HG03565 (cell line): ENCODE data around the gene PRDM11.
"Not testable (repeated sequence)": the region's sequence is repeated elsewhere in the genome, so short reads cannot be mapped to it uniquely, and the experiment has no call there.

ENCODE experiments used
- ATAC-seq: cut with Tn5 transposase; IDR thresholded peaks from one replicate; pipeline ENCODE4 v1.9.1; 2021; ENCODE audit warnings: mild to moderate bottlenecking, moderate library complexity; ENCODE audit not compliant: unreplicated experiment

The PRDM11 gene

DNA sequence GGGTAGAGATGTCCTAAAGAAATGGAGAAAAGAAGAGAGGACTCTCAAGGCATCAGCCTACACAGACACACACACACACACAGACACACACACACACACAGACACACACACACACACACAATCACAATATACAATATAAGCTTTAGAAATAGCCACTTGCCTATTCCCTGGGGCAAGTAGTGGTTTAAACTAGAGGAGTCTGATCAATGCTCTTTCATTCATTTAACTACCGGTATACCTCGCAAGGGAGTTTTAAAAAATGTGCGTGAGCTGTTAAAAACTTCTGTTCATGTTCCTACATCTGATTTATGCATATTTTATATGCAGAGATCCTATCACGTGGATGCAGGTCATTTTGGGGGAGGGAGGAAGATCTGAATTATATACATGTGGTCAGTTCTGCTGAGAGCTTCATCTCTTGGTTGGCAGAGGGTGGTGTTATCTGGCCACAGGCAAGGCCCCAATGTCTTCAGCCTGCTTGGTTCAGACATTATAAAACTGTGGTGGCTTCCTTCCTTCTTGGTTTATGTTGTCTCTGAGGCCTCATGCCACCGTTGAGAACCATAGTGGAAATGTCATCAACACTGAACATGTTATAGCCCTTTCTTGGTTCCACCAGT is 83.1 kb downstream of the PRDM11 start:
- no peak for ATAC-seq

DNA sequence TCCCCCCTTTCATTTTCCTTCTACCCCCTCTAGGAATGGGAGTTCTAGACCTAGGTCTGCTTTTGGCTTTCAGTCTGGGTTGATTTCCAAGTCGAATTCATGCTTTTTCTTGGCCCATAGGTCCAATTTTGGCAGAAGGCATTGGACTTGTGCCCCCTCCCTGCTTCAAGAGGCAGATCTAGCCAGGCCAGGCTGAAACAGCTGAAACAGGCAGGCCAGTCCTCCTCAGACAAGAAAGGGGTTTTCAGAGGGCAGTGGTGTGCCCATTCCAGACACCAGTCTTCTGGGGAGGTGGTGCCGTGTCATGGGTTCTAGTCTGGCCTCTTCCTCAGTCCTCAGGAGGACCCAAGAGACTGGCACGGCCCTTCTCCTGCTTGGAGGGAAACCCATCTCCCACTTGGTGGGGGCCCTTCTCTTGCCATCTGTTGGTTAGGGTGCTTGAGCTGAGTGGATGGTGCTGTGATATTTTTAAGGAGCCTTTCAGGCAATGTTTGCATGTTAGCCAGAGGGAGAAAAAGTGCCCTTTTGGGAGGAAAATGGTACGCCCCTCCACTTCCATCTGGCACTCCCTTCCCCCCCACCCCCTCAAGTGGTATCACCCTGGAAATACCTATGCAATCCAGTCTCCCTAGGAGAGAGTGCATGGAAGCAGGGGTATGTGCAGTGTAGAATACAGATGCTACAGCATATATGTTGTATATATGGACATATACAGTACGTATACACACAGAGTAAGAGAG is 86.1 kb downstream of the PRDM11 start:
- ATAC-seq = no peak

DNA sequence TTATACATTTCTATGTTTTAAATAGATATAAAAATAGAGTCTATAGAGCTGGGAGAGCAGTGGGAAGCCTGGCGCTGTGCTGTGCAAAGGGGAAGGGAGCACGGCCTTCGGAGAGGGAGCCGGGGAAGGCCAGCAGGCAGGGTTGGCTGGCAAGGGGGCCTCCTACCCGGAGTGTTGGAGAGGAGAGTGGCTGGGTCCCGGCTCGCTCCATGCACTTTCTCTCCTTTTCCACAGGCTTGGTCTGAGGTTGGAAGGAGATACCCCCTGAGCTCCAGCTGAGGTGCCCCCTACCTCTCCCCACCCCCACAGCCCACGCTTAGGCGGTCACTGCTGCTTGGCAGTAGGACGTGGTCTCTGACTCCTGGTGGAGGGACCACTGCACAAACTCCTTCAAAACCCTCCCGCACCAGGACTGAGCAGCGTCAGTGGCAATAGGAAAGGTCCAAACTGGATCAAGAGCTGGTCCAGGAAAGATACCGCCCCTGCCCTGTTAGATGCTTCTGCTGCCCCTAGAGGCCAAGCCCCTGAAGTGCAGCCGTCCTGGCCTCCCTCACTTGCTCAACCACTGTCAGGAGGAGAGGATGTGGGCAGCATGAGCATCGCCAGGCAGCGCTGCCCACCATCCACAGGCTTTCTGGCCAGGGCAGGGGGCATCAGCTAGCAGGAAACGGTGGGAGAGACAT is 86.8 kb downstream of the PRDM11 start:
- ATAC-seq = peak; percentile 63

DNA sequence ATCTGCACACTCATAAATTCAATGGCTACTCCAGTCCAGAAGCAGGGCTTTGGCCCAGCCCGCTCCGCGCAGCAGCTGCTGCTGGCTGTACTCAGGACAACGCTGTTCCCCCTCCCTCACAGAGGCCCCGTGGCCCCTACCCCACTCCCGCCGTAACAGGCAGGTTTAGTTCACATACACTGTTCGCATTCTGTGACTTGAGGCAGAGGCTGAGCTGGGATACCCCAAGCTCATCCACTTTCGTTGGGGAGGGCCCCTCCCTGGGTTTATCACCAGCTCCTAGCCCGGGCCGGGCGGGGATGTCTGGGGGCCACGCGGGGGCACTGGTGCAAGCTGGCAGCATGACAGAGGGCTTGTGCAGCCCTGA is 87.3 kb downstream of the PRDM11 start:
- no peak for ATAC-seq

DNA sequence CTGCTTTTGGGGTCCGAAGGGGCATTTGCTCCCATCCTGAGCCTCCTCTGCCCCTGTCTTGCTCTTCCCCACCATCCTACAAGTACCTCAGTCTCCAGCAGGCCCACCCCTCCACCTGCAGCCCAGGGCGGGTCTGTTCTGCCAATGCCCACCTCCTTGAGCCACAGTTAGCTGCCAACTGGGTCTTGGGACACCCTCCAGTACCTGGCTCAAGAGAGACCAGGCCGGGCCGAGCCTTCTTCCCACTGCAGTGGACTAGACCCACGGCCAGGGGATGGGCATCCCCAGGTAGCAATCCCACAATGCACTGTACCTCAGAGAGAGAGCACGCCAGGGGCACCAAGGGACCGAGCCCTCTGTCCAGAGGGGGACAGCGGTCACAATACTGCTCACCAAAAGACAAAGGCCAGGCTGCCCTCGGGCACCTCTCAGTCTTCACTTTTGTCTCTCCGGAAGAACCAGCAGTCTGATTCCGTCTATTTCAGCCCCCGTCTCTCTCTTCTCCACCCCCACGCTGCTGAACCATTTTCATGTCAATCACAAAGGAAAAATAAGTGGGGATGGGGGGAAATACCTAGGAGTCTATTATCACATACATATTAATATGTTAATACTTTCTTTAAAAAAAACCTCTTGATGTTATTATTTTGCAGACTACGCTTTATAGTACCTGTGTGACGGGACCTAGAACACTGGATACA is 88.0 kb downstream of the PRDM11 start:
- no peak for ATAC-seq

DNA sequence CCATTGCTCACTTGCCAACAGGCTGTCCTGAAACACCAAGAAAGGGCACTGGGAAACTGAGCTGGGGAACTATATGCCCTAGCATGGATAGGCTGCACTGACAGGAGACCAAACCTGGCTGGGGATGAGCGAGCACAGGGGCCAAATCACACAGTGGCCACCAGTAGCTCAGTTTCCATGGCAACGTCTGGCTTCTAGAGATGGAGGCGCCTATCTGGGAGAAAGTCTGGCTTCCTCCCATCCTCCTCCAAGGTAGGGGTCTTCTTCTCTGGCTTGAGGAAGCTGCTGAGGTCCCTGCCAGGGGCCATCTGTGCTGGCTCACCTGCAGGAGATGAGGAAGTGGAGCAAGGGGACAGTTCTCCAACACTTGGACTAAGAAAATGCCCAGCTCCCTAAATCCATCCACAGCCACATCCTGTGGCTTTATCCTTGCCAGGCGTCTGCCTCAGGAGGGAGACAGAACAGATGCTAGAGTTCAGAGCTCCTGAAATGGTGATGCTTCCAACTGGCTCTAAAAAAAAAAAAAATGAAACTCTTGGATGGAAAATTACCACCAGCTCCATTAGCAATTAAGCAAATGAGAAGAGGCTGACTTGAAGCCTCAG is 91.4 kb downstream of the PRDM11 start:
- ATAC-seq = no peak

DNA sequence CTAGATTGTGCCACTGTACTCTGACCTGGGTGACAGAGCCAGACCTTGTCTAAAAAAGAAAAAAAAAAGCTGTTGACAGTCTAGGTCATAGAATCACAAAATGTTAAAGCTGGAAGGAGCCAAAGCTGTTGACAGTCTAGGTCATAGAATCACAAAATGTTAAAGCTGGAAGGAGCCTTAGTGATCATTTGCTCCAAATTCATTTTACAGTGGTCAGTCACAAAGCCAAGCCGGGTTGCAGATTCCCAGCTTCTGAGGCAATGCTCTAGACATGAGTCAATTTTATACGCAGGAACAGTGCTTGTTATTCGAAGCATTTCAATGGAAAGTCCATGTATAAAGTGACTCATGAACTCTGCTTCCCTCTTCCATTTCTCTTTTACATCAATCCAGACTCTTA is 92.3 kb downstream of the PRDM11 start:
- ATAC-seq = no peak

DNA sequence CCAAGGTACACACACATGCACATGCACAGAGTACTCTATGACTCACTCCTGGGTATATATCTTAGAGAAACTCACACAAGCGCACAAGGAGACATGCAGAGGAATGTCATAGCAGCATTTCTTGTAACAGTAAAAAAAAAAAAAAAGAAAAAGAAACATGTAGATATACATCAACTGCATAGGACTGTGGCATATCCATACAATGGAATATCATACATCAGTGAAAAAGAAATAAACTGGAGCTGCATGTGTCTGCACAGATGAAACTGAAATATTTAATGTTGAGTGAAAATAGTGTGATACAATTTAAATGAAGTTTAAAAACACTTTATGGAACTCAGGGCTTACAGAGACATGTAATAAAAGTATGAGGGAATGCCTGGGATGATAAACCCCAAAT is 93.3 kb downstream of the PRDM11 start:
- ATAC-seq = no peak

DNA sequence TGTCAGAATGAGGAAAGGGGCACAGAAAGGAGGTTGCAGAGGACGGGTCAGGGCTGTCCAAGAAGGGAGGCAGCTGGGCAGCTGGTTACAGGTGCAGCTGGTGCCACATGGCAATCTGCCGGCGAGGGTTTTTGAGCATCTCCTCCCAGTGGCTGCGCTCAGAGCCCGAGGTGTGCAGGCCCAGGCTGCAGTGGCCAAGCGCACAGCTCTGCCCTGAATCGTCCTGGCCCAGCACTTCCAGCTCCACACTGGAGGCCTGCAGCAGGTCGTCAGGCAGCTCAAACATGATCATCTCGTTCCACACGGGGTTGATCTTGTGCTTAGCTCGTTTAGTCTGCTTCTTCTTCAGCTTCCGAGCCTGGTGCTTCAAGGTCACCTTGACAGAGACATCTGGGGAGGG is 97.5 kb downstream of the PRDM11 start:
- no peak for ATAC-seq

DNA sequence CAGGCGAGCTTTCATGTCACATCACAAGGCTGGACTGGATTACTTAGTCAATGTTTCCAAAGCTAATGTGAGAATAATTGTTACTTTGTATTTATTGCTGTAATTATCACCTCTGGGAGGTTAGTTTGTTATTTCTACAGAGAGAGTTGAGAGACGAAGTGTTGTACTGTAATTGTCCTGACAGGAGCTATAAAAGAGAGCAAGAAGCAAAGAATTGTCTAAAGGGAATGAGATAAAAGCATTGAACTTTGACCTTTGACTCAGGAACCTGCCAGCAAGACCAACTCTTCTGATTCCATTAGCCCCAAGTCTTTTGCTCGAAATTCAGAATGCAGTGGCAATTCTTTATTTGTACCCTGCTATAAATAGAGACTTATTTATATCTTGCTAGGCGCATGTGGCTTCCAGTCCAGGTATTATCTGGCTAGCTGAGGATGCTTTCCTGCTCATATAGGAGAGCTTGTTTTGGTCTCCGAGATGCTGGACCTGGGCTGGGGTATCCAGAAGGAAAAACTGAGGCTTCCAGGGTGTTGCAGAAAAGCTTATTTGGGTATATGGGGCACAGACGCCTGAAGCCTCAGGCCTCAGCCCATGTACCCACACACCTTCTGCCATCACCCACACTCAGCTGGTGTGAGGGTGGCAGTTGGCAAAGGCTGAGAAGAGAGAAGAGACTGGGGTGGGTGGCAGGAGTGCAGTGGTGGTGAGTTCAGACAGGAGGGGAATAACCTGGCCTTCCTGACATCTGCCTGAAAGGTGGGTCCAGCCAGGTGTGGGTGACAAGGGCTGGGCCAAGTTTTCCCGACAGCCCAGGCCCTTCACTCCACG is 99.0 kb downstream of the PRDM11 start:
- no peak for ATAC-seq

DNA sequence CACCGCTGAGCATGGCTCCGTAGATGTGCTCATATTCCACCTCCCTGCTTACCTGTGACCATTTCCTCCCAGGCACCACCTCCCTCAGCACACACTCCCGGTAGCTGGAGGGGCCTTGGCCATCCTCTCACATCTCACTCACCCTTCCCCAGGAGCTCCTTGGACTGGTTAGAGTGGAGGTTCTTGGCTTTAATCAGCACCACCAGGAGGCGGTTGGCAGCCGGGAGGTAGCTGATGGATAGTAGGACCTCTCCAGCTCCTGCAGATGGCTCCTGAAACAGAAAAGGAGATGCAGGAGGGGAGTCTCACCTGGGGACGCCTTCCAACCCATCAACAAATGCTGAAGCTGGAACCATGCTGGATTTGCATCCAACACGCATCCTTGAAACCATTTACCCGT is 99.8 kb downstream of the PRDM11 start:
- ATAC-seq = no peak

DNA sequence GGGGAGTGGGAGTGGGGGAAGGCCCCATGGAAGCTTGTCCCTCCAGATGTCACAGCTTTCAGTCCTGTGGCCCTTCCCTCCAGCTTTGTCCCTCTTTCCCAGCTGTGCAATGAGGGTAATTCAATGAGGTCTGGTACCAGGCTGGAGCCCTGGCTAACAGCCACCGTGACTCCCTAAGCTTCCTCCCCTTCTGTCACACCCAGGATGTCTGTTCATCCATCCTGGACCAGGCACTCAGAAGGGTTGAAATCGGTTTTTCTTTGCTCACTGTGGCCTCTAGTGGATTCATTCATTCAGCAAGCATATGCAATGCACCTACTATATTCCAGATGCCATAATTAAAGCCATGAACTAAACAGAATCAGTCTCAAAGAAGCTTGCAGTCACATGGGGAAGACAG is 101.0 kb downstream of the PRDM11 start:
- no peak for ATAC-seq

DNA sequence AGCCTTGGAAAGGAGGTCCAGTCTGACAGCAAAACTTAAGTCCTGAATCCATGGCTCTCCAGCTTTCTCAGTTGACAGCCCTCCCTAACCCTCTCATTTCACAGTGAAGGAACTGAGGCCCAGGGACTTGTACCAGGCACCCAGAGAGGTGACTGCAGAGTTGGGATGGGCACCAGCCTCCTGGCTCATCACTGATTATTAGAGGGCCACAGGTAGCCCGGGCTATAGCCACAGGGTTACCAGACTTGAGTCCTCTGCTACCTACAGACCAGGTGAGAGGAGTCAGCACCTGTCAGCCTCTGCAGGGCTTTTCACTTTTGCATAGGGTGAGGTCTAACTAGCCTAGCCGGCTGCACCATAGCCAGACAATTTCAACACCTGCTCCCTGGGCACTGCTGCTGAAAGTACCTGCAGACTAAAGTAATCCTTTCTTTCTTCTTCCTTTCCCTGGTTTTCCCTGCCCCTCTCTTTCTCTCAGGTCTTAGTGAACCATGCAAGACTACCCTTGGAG is 102.1 kb downstream of the PRDM11 start:
- no peak for ATAC-seq

DNA sequence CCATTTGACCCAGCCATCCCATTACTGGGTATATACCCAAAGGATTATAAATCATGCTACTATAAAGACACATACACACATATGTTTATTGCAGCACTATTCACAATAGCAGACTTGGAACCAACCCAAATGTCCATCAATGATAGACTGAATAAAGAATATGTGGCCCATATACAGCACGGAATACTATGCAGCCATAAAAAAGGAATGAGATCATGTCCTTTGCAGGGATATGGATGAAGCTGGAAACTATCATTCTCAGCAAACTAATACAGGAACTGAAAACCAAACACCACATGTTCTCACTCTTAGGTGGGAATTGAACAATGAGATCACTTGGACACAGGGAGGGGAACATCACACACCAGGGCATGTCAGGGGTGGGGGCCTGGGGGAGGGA is 102.9 kb downstream of the PRDM11 start:
- not testable (repeated sequence) for ATAC-seq

DNA sequence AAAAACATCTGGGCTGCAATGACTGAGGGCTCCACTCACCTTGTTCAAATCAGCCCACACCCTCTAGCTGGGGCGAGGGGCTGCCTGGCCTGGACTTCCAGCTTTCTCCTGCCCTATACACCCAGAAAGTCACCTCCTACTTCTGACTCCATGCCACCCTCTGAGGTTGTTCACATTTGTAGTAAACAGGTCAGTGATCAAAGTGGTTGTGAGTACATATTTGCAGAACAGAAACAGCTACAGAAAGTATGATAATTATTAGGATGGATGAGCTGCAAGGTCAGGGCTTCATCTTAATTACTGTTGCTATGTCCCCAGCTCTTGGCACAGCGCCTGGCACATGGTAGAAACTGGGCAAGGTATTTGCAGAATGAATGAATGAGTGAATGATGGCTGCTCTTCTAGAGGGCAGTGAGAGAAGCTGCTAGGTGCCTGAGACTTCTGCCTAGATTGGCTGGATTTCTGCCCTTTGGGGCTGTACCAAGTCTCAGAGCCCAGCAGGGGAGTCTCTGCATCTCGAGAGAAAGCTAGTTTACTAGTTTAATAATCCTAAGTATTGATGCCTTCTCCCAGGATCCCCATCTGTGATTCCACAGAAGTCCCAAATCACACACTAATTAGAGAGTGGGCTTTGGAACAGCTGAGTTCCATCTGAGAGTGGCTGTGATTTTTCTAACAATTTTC is 103.7 kb downstream of the PRDM11 start:
- no peak for ATAC-seq

DNA sequence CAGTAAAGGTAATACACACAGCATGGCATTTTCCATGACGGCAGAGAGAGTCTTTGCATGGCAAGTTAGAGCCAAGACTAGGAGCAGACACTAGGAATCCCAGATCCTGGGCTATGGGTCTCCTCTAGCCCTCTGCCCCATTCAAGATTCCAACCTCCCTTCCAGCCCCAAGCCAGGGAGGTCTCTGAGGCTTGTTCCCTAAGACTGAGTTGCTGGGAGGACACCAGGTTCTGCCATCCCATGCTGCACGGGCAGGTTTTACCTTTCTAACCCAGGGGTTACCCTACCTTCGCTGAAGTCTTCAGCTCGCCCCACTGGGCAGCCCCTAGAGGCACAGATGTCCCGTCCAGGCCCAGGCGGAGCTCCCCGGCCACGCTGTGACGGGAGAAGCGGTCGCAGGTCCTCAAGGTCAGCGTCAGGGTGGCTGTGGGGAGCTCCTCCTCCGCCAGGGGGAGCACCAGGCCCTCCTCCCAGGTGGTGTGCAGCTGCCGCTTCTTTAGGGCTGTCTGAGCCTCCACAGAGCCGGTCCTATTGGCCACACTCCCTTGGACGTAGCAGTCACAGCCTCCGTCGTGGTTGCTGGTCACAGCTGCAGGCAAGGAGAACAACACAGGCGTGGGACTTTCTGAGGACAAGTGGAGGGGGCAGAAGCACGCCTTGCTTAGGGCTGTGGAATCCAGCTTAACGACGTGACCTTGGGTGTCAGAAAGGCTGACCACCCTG is 105.9 kb downstream of the PRDM11 start:
- no peak for ATAC-seq

DNA sequence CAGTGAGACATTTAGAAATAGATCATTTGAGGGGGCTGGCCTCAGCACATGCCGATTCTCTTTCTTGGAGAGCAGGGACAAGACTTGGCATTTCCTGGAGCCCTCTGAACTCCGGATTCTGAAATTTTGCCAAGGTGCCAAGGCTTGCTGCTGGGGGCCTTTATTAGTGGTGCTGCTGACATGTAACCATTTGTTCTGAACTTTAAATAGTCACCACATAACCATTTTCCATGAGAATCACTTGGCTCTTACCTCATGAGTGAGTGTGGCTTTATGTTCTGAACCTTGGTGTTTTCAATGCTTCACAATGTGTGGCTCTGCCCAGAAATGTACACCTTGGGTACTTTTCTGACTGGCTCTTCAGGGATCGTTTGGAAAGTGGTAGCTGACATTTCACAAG is 106.4 kb downstream of the PRDM11 start:
- no peak for ATAC-seq

DNA sequence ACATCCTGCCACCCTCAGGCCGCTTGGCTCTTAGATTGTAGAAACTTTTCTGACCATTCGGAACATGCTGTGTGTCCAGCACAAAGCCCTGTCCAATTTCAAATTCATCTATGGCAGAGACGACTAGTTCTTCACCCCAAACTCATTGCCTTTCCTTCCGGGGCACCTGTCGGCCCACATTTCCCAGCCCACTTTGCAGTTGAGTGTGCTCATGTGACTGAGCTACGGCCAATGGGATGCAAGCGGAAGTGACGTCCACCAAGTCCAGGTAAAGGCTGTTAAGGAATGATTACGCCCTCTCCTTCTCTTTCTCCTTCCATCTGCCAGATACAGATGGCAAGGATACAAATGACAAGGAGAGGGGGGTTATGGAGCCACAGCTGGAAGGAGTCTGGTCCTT is 107.2 kb downstream of the PRDM11 start:
- no peak for ATAC-seq

DNA sequence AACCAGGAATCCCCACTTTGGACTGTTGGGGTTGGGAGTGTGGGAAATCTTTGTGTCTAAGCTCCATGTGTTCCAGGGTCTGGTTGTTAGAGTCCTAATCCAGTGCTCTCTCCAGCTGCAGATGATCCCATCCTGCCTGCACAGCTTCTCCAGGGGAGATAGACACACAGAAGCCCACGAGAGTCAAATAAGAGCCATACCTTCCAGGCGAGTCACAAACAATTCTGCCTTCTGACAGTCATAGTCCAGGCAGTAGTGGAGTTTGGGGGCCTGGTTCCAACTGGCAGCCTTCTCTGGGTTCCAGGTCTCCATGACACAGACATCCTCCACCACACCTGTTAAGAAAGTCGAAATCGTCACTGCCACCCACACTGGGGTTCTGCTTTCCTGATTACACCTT is 107.6 kb downstream of the PRDM11 start:
- ATAC-seq = no peak
